Thyroid gland (tissue), 4 donors: Measurements from ENCODE around the gene HDAC11. TPM values are rescaled to one million over a fixed set of nuclear protein-coding genes. Genes with fewer than 3 reads are reported as not detected.
A peak's percentile ranks its signal among the peaks of the same experiment; 100 is the strongest.

ENCODE experiments used
- DNase-seq, 2 donors: peaks; one replicate each; pipeline ENCODE4 v3.0.0-alpha.2; 2019
- H3K27ac ChIP-seq, 3 donors: fragments of 200-600 bp; sonication (generic); 1 replicate in 2 of 3; 2 replicates in 1 of 3; pipeline ENCODE4 v1.5.1; 2016 to 2019; ENCODE audit warnings: mild to moderate bottlenecking in 1 of 3, moderate library complexity in 1 of 3
- H3K27me3 ChIP-seq: fragments of 200-600 bp; sonication (generic); one replicate; pipeline ENCODE4 v1.5.1; 2019
- H3K36me3 ChIP-seq, 2 donors: fragments of 200-600 bp; sonication (generic); one replicate each; pipeline ENCODE4 v1.5.1; 2016 to 2019
- H3K4me1 ChIP-seq, 2 donors: fragments of 200-600 bp; sonication (generic); one replicate each; pipeline ENCODE4 v1.5.1; 2017 to 2019
- H3K4me3 ChIP-seq, 3 donors: fragments of 200-600 bp; sonication (generic); replicated peaks in 1 of 3; 1 replicate in 2 of 3; 2 replicates in 1 of 3; pipeline ENCODE4 v1.5.1; 2016; ENCODE audit warnings: mild to moderate bottlenecking in 1 of 3
- H3K9me3 ChIP-seq: fragments of 200-600 bp; sonication (generic); one replicate; pipeline ENCODE4 v1.5.1; 2017
- CTCF ChIP-seq, 6 experiments: fragments of 200-600 bp in 3 of 6; fragments of 450-650 bp in 3 of 6; sonication (generic) in 3 of 6; IDR thresholded peaks; one replicate each; pipeline ENCODE4 v1.5.1; 2016 to 2019; ENCODE audit warnings: antibody characterized with exemption in 6 of 6, mild to moderate bottlenecking in 2 of 6, inconsistent platforms in 1 of 6, moderate library complexity in 1 of 6
- POLR2A ChIP-seq, 2 donors: fragments of 450-650 bp; IDR thresholded peaks; one replicate each; pipeline ENCODE4 v1.6.1; 2017; ENCODE audit warnings: antibody characterized with exemption in 2 of 2, mild to moderate bottlenecking in 2 of 2, moderate library complexity in 1 of 2
- WGBS, 2 donors: methylation state at CpG; one replicate each; pipeline ENCODE4 v1.1.5; 2017; 5-methylcytosine and 5-hydroxymethylcytosine counted together
- intact Hi-C: fragments of 100-400 bp; cut with DNase I; formaldehyde crosslinking; loops from one replicate; pipeline ENCODE4 v1.15.1; 2023
- total RNA-seq, 4 donors: library from RNA; depleted of rRNA; stranded (reverse); fragments of >200 nt; gene quantifications; one replicate each; pipeline ENCODE4 v1.2.3, GENCODE V29; 2016

Gene HDAC11
- total RNA-seq, 4 donors from 2014 or later: 18.8 to 47.5 (median 30.8) TPM

GRCh38 chr3:13546667-13547171 is 66.6 kb downstream of the HDAC11 start:
- DNase-seq: no peak
- Histone ChIP-seq H3K4me1 (peaks cover 0 to 8% of the 10 kb centered on the region in 2 donors), H3K27ac (peak overlapping the region in 2 of 3 donors; percentile 17 to 22), H3K9me3 (no peaks in the 10 kb centered on the region), H3K4me3 (no peak overlapping the region), H3K27me3 (no peaks in the 10 kb centered on the region), H3K36me3 (no peaks in the 10 kb centered on the region)
- TF ChIP-seq CTCF (IDR thresholded peaks at IDR 0.05) (no peak), POLR2A (IDR thresholded peaks at IDR 0.05) (no peak)
- intact Hi-C loops: no loop called here
- WGBS, 2 donors: 90 to 94% methylated on average over 7 to 9 of the region's 9 CpGs

- intact Hi-C loops: no loop called here
- H3K27ac ChIP-seq: peak overlapping the region in 1 of 3 donors; percentile 54
- H3K9me3 ChIP-seq: no peaks in the 10 kb centered on the region
- TF ChIP-seq CTCF (IDR thresholded peaks at IDR 0.05): no peak
- 83 to 84% methylated on average over 8 to 9 of the region's 10 CpGs for whole genome bisulfite sequencing, 2 donors
- peaks cover 0 to 8% of the 10 kb centered on the region in 2 donors for H3K4me1 ChIP-seq
- H3K4me3 ChIP-seq: no peak overlapping the region
- H3K36me3 ChIP-seq: no peaks in the 10 kb centered on the region
- DNase-seq: no peak
- no peaks in the 10 kb centered on the region for H3K27me3 ChIP-seq
Observed at GRCh38 chr3:13547591-13548371, 67.7 kb downstream of the HDAC11 start.

- peak within 1 kb of the TSS; percentile 29 to 58 (median 54) for H3K27ac ChIP-seq
- WGBS, 2 donors: 16 to 24% methylated on average over 16 to 25 of the region's 107 CpGs
- peak within 1 kb of the TSS in 1 of 3 donors; percentile 32 for H3K4me3 ChIP-seq
- DNase-seq: peak; percentile 36 to 47
- TF ChIP-seq CTCF (IDR thresholded peaks at IDR 0.05): no peak
- TF ChIP-seq POLR2A (IDR thresholded peaks at IDR 0.05): peak in 1 of 2 donors; percentile 49
- H3K9me3 ChIP-seq: no peaks in the 10 kb centered on the region
- peaks cover 0 to 12% of the 10 kb centered on the region in 2 donors for H3K4me1 ChIP-seq
- no peaks in the 10 kb centered on the region for H3K27me3 ChIP-seq
- no peaks in the 10 kb centered on the region for H3K36me3 ChIP-seq
- intact Hi-C loops: no loop called here
Observed at GRCh38 chr3:13548696-13549622, 68.9 kb downstream of the HDAC11 start, which contains the start of gene FBLN2. TSS of gene FBLN2 (plus strand) at chr3:13549125. CDS start at chr3:13570356, 21,231 bp downstream.

- Histone ChIP-seq H3K36me3 (no peaks in the 10 kb centered on the region), H3K4me3 (peak overlapping the region in 1 of 3 donors; percentile 32), H3K4me1 (peaks cover 0 to 13% of the 10 kb centered on the region in 2 donors), H3K9me3 (no peaks in the 10 kb centered on the region), H3K27me3 (no peaks in the 10 kb centered on the region), H3K27ac (peak overlapping the region; percentile 28 to 58 (median 29))
- TF ChIP-seq POLR2A (IDR thresholded peaks at IDR 0.05): no peak
- no peak for TF ChIP-seq CTCF (IDR thresholded peaks at IDR 0.05)
- WGBS, 2 donors: 81 to 84% methylated on average over 17 to 18 of the region's 18 CpGs
- no peak for DNase-seq
- intact Hi-C loops: no loop called here
Observed at GRCh38 chr3:13549623-13550422, 69.7 kb downstream of the HDAC11 start.
